Endodermal cell (in vitro differentiated cells): Measurements from ENCODE around the gene GDAP2. TPM values are rescaled to one million over a fixed set of nuclear protein-coding genes. Genes with fewer than 3 reads are reported as not detected.

Experiments used
- DNase-seq: peaks from one replicate; pipeline ENCODE4 v3.0.0-alpha.2; 2017
- H3K27ac ChIP-seq: 2 replicates; pipeline ENCODE4 v1.5.1; 2013; ENCODE audit warnings: mild to moderate bottlenecking, low read depth, low read length, moderate library complexity
- H3K27me3 ChIP-seq: 2 replicates; pipeline ENCODE4 v1.6.1; 2013; ENCODE audit warnings: mild to moderate bottlenecking, low read length, moderate library complexity; ENCODE audit not compliant: insufficient read depth, control insufficient read depth, poor library complexity, severe bottlenecking
- H3K36me3 ChIP-seq: 2 replicates; pipeline ENCODE4 v1.7.0; 2013; ENCODE audit warnings: mild to moderate bottlenecking, low read length, moderate library complexity; ENCODE audit not compliant: control insufficient read depth, insufficient read depth
- H3K4me1 ChIP-seq: one replicate; pipeline ENCODE4 v1.7.0; 2013; ENCODE audit warnings: low read length; ENCODE audit not compliant: control insufficient read depth, insufficient read depth
- H3K4me3 ChIP-seq: 2 replicates; pipeline ENCODE4 v1.5.1; 2013; ENCODE audit warnings: mild to moderate bottlenecking, low read length, moderate library complexity
- H3K9ac ChIP-seq: 2 replicates; pipeline ENCODE4 v1.6.1; 2013; ENCODE audit warnings: mild to moderate bottlenecking, low read length, moderate library complexity; ENCODE audit not compliant: poor library complexity, severe bottlenecking; ENCODE audit errors: extremely low read depth
- H3K9me3 ChIP-seq: 2 replicates; pipeline ENCODE4 v1.6.1; 2013; ENCODE audit warnings: mild to moderate bottlenecking, low read length, moderate library complexity; ENCODE audit not compliant: control insufficient read depth
- H3K27ac Mint-ChIP-seq: 2 replicates; pipeline ENCODE4 v1.8.0; 2020; ENCODE audit warnings: mixed read lengths
- H3K27me3 Mint-ChIP-seq: 2 replicates; pipeline ENCODE4 v1.8.0; 2021; ENCODE audit warnings: mild to moderate bottlenecking, mixed read lengths; ENCODE audit not compliant: insufficient read depth
- H3K36me3 Mint-ChIP-seq: 2 replicates; pipeline ENCODE4 v1.8.0; 2020; ENCODE audit warnings: low read depth, mixed read lengths
- H3K4me1 Mint-ChIP-seq: 2 replicates; pipeline ENCODE4 v1.8.0; 2020; ENCODE audit warnings: mixed read lengths
- H3K4me3 Mint-ChIP-seq: 2 replicates; pipeline ENCODE4 v1.8.0; 2020; ENCODE audit warnings: mild to moderate bottlenecking, moderate library complexity, mixed read lengths
- H3K9me3 Mint-ChIP-seq: 2 replicates; pipeline ENCODE4 v1.8.0; 2020; ENCODE audit warnings: mild to moderate bottlenecking, mixed read lengths
- CTCF ChIP-seq: fragments of 200-600 bp; sonication (generic); conservative IDR thresholded peaks from 2 replicates; pipeline ENCODE4 v1.5.0; 2021; ENCODE audit warnings: antibody characterized with exemption, mild to moderate bottlenecking
- WGBS, 2 experiments: methylation state at CpG; one replicate each; pipeline versions ENCODE4 v1.1.5 to v1.1.7; 2013; ENCODE audit warnings: missing lambda C conversion rate in 2 of 2, mixed read lengths in 1 of 2; ENCODE audit not compliant: insufficient coverage in 1 of 2, insufficient read length in 1 of 2; 5-methylcytosine and 5-hydroxymethylcytosine counted together
- total RNA-seq, 2 donors: library from RNA; stranded (reverse); fragmentation: NEBNext Ultra II Directional in 1 of 2; extraction: Animal tissue kit (Norgen Biotek cat#: 25700) in 1 of 2; gene quantifications; 2 replicates in 1 of 2; 3 replicates in 1 of 2; pipeline ENCODE4 v1.2.1, GENCODE V29; 2021

Gene GDAP2
- total RNA-seq, 2 donors from 2014 or later = 24.1 to 34.8 TPM

- H3K27me3 Mint-ChIP-seq = peaks cover under 1% of the 10 kb centered on the region
- peaks cover 4% of the 10 kb centered on the region for H3K4me1 ChIP-seq
- 89 to 94% methylated on average over 4 of the region's 4 CpGs for WGBS, 2 experiments
- no peak overlapping the region for H3K27ac ChIP-seq
- H3K4me3 Mint-ChIP-seq = no peak overlapping the region
- H3K4me1 Mint-ChIP-seq = peaks cover 5% of the 10 kb centered on the region
- H3K9me3 Mint-ChIP-seq = peaks cover 5% of the 10 kb centered on the region
- H3K36me3 ChIP-seq = no peaks in the 10 kb centered on the region
- H3K9ac ChIP-seq = no peak overlapping the region
- H3K9me3 ChIP-seq = no peaks in the 10 kb centered on the region
- no peaks in the 10 kb centered on the region for H3K36me3 Mint-ChIP-seq
- H3K27me3 ChIP-seq = no peaks in the 10 kb centered on the region
- DNase-seq = no peak
- no peak for TF ChIP-seq CTCF
- no peak overlapping the region for H3K27ac Mint-ChIP-seq
- no peak overlapping the region for H3K4me3 ChIP-seq
Observed at GRCh38 chr1:117830222-117830621, 99.2 kb downstream of the GDAP2 start.

DNA sequence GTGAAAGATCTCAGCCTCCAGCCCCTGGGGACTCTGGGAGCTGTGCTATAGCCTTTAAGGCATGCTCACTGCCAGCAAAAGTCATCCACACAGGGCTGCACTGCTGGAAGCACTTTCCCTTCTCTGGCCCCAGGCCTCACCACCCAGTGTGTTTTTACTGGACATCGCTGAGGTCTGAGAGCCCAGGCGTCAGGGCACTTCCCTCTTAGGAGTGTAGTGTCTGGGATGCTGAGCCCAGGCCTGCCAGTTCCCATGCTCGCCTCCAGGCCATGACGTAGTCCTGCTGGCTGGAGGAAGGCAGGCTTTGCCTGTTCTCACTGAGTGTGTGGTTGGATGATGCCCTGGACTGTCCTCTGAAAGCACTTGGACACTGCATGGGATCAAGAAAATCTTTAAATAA is 101.2 kb downstream of the GDAP2 start:
- H3K9me3 Mint-ChIP-seq = peaks cover 5% of the 10 kb centered on the region
- H3K4me3 Mint-ChIP-seq = no peak overlapping the region
- no peak overlapping the region for H3K27ac Mint-ChIP-seq
- no peaks in the 10 kb centered on the region for H3K9me3 ChIP-seq
- no peaks in the 10 kb centered on the region for H3K36me3 Mint-ChIP-seq
- H3K36me3 ChIP-seq = no peaks in the 10 kb centered on the region
- H3K27ac ChIP-seq = no peak overlapping the region
- H3K27me3 ChIP-seq = no peaks in the 10 kb centered on the region
- H3K27me3 Mint-ChIP-seq = peaks cover 5% of the 10 kb centered on the region
- no peak overlapping the region for H3K9ac ChIP-seq
- H3K4me1 ChIP-seq = peaks cover 4% of the 10 kb centered on the region
- peaks cover 5% of the 10 kb centered on the region for H3K4me1 Mint-ChIP-seq
- DNase-seq = no peak
- TF ChIP-seq CTCF = peak; percentile 24
- WGBS, 2 experiments = 90 to 100% methylated on average over 2 to 4 of the region's 4 CpGs
- no peak overlapping the region for H3K4me3 ChIP-seq

DNA sequence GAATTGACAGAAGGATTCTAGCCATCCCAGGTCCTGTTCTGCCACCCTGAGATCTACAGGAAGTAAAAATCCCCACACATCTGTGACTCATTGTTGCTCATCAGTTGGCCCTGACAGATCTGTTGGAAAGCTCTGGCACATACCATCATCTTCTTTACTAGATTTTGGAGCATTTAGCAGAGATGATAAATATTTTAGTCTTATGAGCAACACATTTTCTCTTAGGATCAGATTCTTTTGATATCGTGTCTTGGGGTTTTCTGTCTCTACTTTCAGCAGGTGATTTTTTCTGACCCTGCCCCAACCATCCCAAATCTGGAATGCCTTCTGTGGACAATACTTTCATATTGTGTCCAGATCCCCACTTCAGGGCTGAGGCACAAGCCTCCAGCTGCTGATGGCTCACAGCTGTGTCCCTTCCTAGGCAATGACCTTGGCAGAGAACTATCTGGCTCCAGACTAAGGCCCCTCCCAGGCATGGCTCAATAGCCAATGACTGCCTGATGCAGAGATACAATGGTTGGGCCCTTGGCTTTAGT is 102.8 kb downstream of the GDAP2 start:
- no peaks in the 10 kb centered on the region for H3K36me3 ChIP-seq
- H3K27ac Mint-ChIP-seq = no peak overlapping the region
- peaks cover 10% of the 10 kb centered on the region for H3K9me3 ChIP-seq
- H3K4me3 Mint-ChIP-seq = no peak overlapping the region
- no peak overlapping the region for H3K9ac ChIP-seq
- peaks cover 5% of the 10 kb centered on the region for H3K4me1 Mint-ChIP-seq
- H3K4me1 ChIP-seq = peaks cover 4% of the 10 kb centered on the region
- H3K9me3 Mint-ChIP-seq = peaks cover 6% of the 10 kb centered on the region
- no peaks in the 10 kb centered on the region for H3K36me3 Mint-ChIP-seq
- H3K27ac ChIP-seq = no peak overlapping the region
- H3K27me3 Mint-ChIP-seq = peaks cover 5% of the 10 kb centered on the region
- no peaks in the 10 kb centered on the region for H3K27me3 ChIP-seq
- no peak overlapping the region for H3K4me3 ChIP-seq
- DNase-seq = no peak
- TF ChIP-seq CTCF = no peak
- 93 to 100% methylated on average over 1 of the region's 1 CpG for WGBS, 2 experiments
